Naive thymus-derived CD4-positive, alpha-beta T cell (primary cell): ENCODE data around the gene CCDC50. TPM values are rescaled to one million over a fixed set of nuclear protein-coding genes. Genes with fewer than 3 reads are reported as not detected.

Source experiments
- ATAC-seq: fragments of 150-1000 bp; cut with Tn5 transposase; 2 replicates; pipeline ENCODE4 v1.10.0; 2021; ENCODE audit warnings: mild to moderate bottlenecking, moderate library complexity
- CTCF ChIA-PET: fragments of 350-600 bp; sonication (Branson Sonifier 250); formaldehyde crosslinking; loops from one replicate; lab custom pipeline; 2021; ENCODE audit warnings: antibody characterized with exemption; lab: Charles Lee
- POLR2A ChIA-PET: fragments of 350-600 bp; sonication (Branson Sonifier 250); formaldehyde crosslinking; loops from one replicate; lab custom pipeline; 2021; ENCODE audit warnings: antibody characterized with exemption, inconsistent platforms; lab: Charles Lee
- DNase-seq, 9 donors: peaks; one replicate each; pipeline versions ENCODE4 v3.0.0 to v3.0.0-alpha.2; 2020 to 2022; ENCODE audit warnings: mixed read lengths in 1 of 9
- H3K27ac ChIP-seq: one replicate; pipeline ENCODE4 v1.7.0; 2013; ENCODE audit warnings: mild to moderate bottlenecking, low read depth, low read length, moderate library complexity
- H3K27me3 ChIP-seq, 2 donors: one replicate each; pipeline ENCODE4 v1.7.0; 2013; ENCODE audit warnings: low read length in 2 of 2, mild to moderate bottlenecking in 2 of 2, moderate library complexity in 2 of 2; ENCODE audit not compliant: control insufficient read depth in 2 of 2, insufficient read depth in 2 of 2
- H3K36me3 ChIP-seq, 3 experiments: 1 replicate in 2 of 3; 2 replicates in 1 of 3; pipeline ENCODE4 v1.7.0; 2013; ENCODE audit warnings: low read length in 3 of 3, mild to moderate bottlenecking in 3 of 3, moderate library complexity in 1 of 3; ENCODE audit not compliant: insufficient read depth in 3 of 3, control insufficient read depth in 2 of 3
- H3K4me1 ChIP-seq, 2 donors: one replicate each; pipeline ENCODE4 v1.7.0; 2013; ENCODE audit warnings: low read length in 2 of 2, mild to moderate bottlenecking in 2 of 2, moderate library complexity in 1 of 2; ENCODE audit not compliant: control insufficient read depth in 2 of 2, insufficient read depth in 2 of 2
- H3K4me3 ChIP-seq: 2 replicates; pipeline ENCODE4 v1.7.0; 2013; ENCODE audit warnings: mild to moderate bottlenecking, low read length
- H3K9me3 ChIP-seq, 3 experiments: 1 replicate in 2 of 3; 2 replicates in 1 of 3; pipeline ENCODE4 v1.7.0; 2013; ENCODE audit warnings: low read length in 3 of 3; ENCODE audit not compliant: control insufficient read depth in 2 of 3
- H3K27ac Mint-ChIP-seq, 9 donors: one replicate each; pipeline ENCODE4 v1.8.0; 2020 to 2022; ENCODE audit warnings: mixed read lengths in 9 of 9, mild to moderate bottlenecking in 8 of 9, moderate library complexity in 5 of 9, inconsistent platforms in 2 of 9
- H3K27me3 Mint-ChIP-seq, 5 donors: one replicate each; pipeline ENCODE4 v1.8.0; 2021 to 2022; ENCODE audit warnings: mixed read lengths in 5 of 5, mild to moderate bottlenecking in 1 of 5
- H3K36me3 Mint-ChIP-seq, 5 donors: one replicate each; pipeline ENCODE4 v1.8.0; 2020 to 2022; ENCODE audit warnings: mixed read lengths in 5 of 5, mild to moderate bottlenecking in 3 of 5, inconsistent platforms in 1 of 5
- H3K4me1 Mint-ChIP-seq, 7 donors: one replicate each; pipeline ENCODE4 v1.8.0; 2020 to 2022; ENCODE audit warnings: mixed read lengths in 7 of 7, mild to moderate bottlenecking in 3 of 7, inconsistent platforms in 1 of 7
- H3K4me3 Mint-ChIP-seq, 10 donors: one replicate each; pipeline ENCODE4 v1.8.0; 2020 to 2022; ENCODE audit warnings: mild to moderate bottlenecking in 10 of 10, mixed read lengths in 10 of 10, moderate library complexity in 6 of 10, inconsistent platforms in 2 of 10
- H3K9me3 Mint-ChIP-seq, 11 donors: one replicate each; pipeline ENCODE4 v1.8.0; 2020 to 2022; ENCODE audit warnings: mixed read lengths in 11 of 11, mild to moderate bottlenecking in 4 of 11, inconsistent platforms in 1 of 11, moderate library complexity in 1 of 11
- intact Hi-C, 2 donors: fragments of 100-400 bp; cut with micrococcal nuclease; formaldehyde crosslinking; loops; one replicate each; pipeline ENCODE4 v1.15.1; 2023
- polyA plus RNA-seq, 2 donors: library from polyadenylated mRNA; unstranded; fragments of 300-500 nt; fragmentation: Illumina TruSeq; gene quantifications; one replicate each; pipeline ENCODE4 v1.2.3, GENCODE V29; 2021
- total RNA-seq, 6 experiments: library from RNA in 5 of 6; stranded (reverse) in 5 of 6; gene quantifications; 1 replicate in 5 of 6; 2 replicates in 1 of 6; pipeline ENCODE4 v1.2.3 and lab custom pipeline; 2021 to 2026

CCDC50 gene
- total and polyA plus RNA-seq, 7 experiments from 2014 or later = 0.92 to 17.9 (median 2.0) TPM

DNA sequence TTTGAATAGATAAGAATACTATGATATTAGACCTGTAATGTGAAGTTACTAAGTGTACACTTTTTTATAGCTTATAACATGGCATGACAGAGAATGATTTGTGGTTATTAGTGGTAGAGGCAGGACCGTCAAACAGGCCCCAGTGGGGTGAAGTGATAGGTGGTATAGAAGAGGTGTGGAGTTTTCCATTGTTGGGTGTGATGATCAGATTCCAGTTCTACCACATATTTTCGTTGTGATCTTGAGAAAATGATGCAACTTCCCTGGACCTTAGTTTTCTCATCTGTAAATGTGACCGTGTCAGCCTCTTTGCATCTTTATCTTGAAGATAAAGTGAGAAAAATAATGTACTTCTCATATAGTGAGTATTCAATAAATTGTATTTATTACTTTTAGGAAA lies 31.4 kb downstream of the CCDC50 start:
- H3K36me3 ChIP-seq = no peaks in the 10 kb centered on the region
- no peak overlapping the region for H3K27ac ChIP-seq
- no peaks in the 10 kb centered on the region for H3K9me3 ChIP-seq
- no peaks in the 10 kb centered on the region for H3K27me3 ChIP-seq
- intact Hi-C loops = no loop called here
- Mint-ChIP-seq H3K27ac (no peak overlapping the region), H3K4me3 (no peak overlapping the region), H3K4me1 (peaks cover 0 to 12% (median 0%) of the 10 kb centered on the region in 7 donors), H3K9me3 (peaks cover 0 to 4% (median 0%) of the 10 kb centered on the region in 11 donors), H3K36me3 (peaks cover 0 to 7% (median 0%) of the 10 kb centered on the region in 5 donors), H3K27me3 (no peaks in the 10 kb centered on the region)
- no peak for DNase-seq
- ChIA-PET POLR2A (no interaction called here), CTCF (no interaction called here)
- no peak overlapping the region for H3K4me3 ChIP-seq
- H3K4me1 ChIP-seq = no peaks in the 10 kb centered on the region
- no peak for ATAC-seq

DNA sequence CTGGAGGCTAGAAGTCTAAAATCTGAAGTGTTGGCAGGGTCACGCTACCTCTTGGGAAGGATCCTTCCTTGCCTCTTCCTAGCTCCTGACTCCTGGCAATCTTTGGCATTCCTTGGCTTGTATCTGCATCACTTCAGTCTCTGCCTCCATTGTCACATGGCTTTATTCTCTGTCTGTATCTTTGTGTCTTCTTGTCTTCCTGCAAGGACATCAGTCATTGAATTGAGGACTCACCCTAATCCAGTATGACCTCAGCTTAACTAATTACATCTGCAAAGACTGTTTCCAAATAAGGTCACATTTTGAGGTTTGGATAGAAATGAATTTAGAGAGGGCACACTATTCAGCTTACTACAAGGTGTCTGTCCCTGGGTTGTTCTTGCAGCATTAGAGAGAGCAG lies 32.3 kb downstream of the CCDC50 start:
- Mint-ChIP-seq H3K9me3 (peaks cover 0 to 4% (median 0%) of the 10 kb centered on the region in 11 donors), H3K27me3 (no peaks in the 10 kb centered on the region), H3K36me3 (peaks cover 0 to 7% (median 0%) of the 10 kb centered on the region in 5 donors), H3K4me3 (no peak overlapping the region), H3K4me1 (peaks cover 0 to 12% (median 0%) of the 10 kb centered on the region in 7 donors), H3K27ac (no peak overlapping the region)
- H3K4me3 ChIP-seq = no peak overlapping the region
- no peaks in the 10 kb centered on the region for H3K4me1 ChIP-seq
- no peaks in the 10 kb centered on the region for H3K9me3 ChIP-seq
- ChIA-PET POLR2A (no interaction called here), CTCF (no interaction called here)
- no peaks in the 10 kb centered on the region for H3K36me3 ChIP-seq
- intact Hi-C loops = no loop called here
- no peak overlapping the region for H3K27ac ChIP-seq
- DNase-seq (no peak), ATAC-seq (no peak)
- no peaks in the 10 kb centered on the region for H3K27me3 ChIP-seq

DNA sequence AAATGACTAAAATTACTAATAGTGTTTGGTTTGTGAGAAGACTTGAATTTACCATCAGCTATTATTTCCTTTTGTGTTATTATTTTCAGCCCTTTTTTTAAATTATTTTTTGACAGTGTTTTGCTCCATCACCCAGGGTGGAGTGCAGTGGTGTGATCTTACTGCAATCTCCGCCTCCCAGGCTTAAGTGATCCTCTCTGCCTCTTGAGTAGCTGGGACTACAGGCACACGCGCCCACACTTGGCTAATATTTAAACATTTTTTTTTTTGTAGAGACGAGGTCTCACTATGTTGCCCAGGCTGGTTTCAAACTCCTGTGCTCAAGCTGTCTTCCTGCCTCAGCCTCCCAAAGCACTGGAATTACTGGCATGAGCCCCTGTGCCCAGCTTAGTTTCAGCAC lies 32.8 kb downstream of the CCDC50 start:
- Histone ChIP-seq H3K27ac (no peak overlapping the region), H3K4me1 (no peaks in the 10 kb centered on the region), H3K9me3 (no peaks in the 10 kb centered on the region), H3K4me3 (no peak overlapping the region), H3K36me3 (no peaks in the 10 kb centered on the region), H3K27me3 (no peaks in the 10 kb centered on the region)
- H3K4me3 Mint-ChIP-seq = no peak overlapping the region
- intact Hi-C loops = no loop called here
- POLR2A ChIA-PET = no interaction called here
- H3K36me3 Mint-ChIP-seq = peaks cover 0 to 7% (median 0%) of the 10 kb centered on the region in 5 donors
- ATAC-seq (no peak), DNase-seq (no peak)
- CTCF ChIA-PET = no interaction called here
- H3K27me3 Mint-ChIP-seq = no peaks in the 10 kb centered on the region
- peaks cover 0 to 12% (median 0%) of the 10 kb centered on the region in 7 donors for H3K4me1 Mint-ChIP-seq
- no peak overlapping the region for H3K27ac Mint-ChIP-seq
- peaks cover 0 to 4% (median 0%) of the 10 kb centered on the region in 11 donors for H3K9me3 Mint-ChIP-seq

DNA sequence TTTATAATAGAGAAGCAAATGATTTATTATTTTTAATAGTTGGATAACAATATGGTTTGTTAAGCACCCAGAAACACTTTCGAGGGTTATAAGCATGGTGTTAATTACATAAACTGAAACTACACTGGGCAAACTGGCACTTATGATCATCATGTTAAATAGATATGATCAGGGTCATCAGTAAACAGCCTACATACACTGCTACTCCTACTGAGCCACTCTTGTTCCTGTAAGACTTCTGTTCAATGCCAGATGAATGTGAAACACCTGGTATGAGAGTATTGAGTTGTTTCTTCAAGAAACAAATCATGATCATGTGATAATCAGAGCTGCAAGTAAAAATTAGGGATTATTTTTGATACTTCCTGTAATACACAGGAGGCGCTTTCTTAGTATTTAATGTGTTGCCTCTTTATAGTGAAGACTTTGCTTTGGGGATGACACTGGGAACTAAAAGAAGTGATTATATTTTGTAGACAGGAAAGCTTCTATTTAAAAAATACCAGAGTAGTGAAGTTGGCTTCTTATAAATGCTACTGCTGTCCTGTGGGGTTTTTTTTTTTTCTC lies 33.4 kb downstream of the CCDC50 start:
- H3K4me1 ChIP-seq = no peaks in the 10 kb centered on the region
- no peaks in the 10 kb centered on the region for H3K36me3 ChIP-seq
- POLR2A ChIA-PET = no interaction called here
- H3K9me3 ChIP-seq = no peaks in the 10 kb centered on the region
- Mint-ChIP-seq H3K27ac (no peak overlapping the region), H3K9me3 (peaks cover 0 to 4% (median 0%) of the 10 kb centered on the region in 11 donors), H3K36me3 (peaks cover 0 to 7% (median 0%) of the 10 kb centered on the region in 5 donors), H3K4me3 (no peak overlapping the region), H3K27me3 (no peaks in the 10 kb centered on the region), H3K4me1 (peaks cover 0 to 12% (median 0%) of the 10 kb centered on the region in 7 donors)
- H3K27me3 ChIP-seq = no peaks in the 10 kb centered on the region
- CTCF ChIA-PET = interaction anchor here (0.6 kb wide), 1 partner anchor 39 kb away, joined by 4 read pairs; no protein-coding TSS in a partner anchor
- no peak overlapping the region for H3K27ac ChIP-seq
- intact Hi-C loops = no loop called here
- no peak for DNase-seq
- ATAC-seq = no peak
- no peak overlapping the region for H3K4me3 ChIP-seq

DNA sequence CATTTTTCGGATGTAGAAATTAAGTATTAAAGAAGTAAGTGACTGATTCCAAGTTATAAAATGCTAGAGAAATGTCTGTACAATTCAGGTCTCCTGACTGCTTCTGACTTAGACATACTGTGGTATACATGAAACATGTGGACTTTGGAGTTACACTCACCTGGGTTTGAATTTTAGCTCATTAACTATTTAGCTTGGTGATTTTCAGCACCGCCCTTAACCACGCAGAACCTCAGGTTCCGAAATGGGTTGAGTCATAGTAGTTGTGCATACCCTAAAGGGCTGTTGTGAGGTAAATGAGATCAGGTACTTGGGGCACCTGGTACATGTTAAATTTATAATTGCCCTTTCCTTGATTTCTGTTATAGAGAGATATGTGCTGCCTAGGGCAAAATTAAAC lies 34.0 kb downstream of the CCDC50 start:
- Histone ChIP-seq H3K4me3 (no peak overlapping the region), H3K36me3 (no peaks in the 10 kb centered on the region), H3K27me3 (no peaks in the 10 kb centered on the region), H3K27ac (no peak overlapping the region), H3K9me3 (no peaks in the 10 kb centered on the region), H3K4me1 (no peaks in the 10 kb centered on the region)
- Mint-ChIP-seq H3K9me3 (peaks cover 0 to 4% (median 0%) of the 10 kb centered on the region in 11 donors), H3K4me1 (peaks cover 0 to 12% (median 0%) of the 10 kb centered on the region in 7 donors), H3K4me3 (no peak overlapping the region), H3K27ac (no peak overlapping the region), H3K27me3 (no peaks in the 10 kb centered on the region), H3K36me3 (peaks cover 0 to 7% (median 0%) of the 10 kb centered on the region in 5 donors)
- ChIA-PET POLR2A (no interaction called here), CTCF (no interaction called here)
- intact Hi-C loops = no loop called here
- ATAC-seq (no peak), DNase-seq (no peak)

DNA sequence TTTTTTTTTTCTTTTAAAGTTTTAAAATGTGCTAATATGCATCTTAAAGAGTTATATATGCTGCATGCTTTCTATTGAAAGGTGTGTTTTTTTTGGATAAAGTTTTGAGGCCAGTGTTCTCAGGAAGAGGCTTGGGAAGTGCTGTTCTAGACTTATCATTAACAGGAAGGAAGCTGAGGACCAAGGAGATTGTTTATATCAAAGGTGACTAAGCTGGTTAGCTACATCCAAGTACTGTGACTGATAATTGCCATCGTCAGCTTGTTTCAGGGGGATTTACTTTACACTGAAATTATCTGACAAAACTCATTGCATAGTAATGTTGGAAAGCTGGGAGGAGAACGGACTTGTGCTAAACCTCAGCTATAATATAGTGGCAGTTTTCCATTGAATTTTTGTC lies 37.5 kb downstream of the CCDC50 start:
- peaks cover 0 to 2% (median 0%) of the 10 kb centered on the region in 11 donors for H3K9me3 Mint-ChIP-seq
- H3K9me3 ChIP-seq = no peaks in the 10 kb centered on the region
- no peaks in the 10 kb centered on the region for H3K36me3 Mint-ChIP-seq
- no peak overlapping the region for H3K4me3 ChIP-seq
- CTCF ChIA-PET = no interaction called here
- no peak overlapping the region for H3K4me3 Mint-ChIP-seq
- POLR2A ChIA-PET = no interaction called here
- no peaks in the 10 kb centered on the region for H3K4me1 Mint-ChIP-seq
- H3K36me3 ChIP-seq = no peaks in the 10 kb centered on the region
- DNase-seq (no peak), ATAC-seq (no peak)
- no peaks in the 10 kb centered on the region for H3K4me1 ChIP-seq
- no peaks in the 10 kb centered on the region for H3K27me3 Mint-ChIP-seq
- H3K27ac Mint-ChIP-seq = no peak overlapping the region
- intact Hi-C loops = no loop called here
- H3K27ac ChIP-seq = no peak overlapping the region
- no peaks in the 10 kb centered on the region for H3K27me3 ChIP-seq
